Loucy (cell line): ENCODE results near the gene OTUB2.
A peak's percentile ranks its signal among the peaks of the same experiment; 100 is the strongest.

Experiments
- H2AFZ ChIP-seq: fragments of 200-600 bp; sonication (generic); 2 replicates; pipeline ENCODE4 v1.6.0; 2016; ENCODE audit warnings: antibody characterized with exemption, mild to moderate bottlenecking, low read length, moderate library complexity
- H3F3A ChIP-seq: fragments of 200-600 bp; 2 replicates; pipeline ENCODE4 v1.6.0; 2016; ENCODE audit warnings: antibody characterized with exemption, low read depth, mild to moderate bottlenecking
- H3K27me3 ChIP-seq: fragments of 200-600 bp; sonication (generic); 2 replicates; pipeline ENCODE4 v1.6.1; 2014; ENCODE audit warnings: low read length, mild to moderate bottlenecking; ENCODE audit not compliant: insufficient read depth, poor library complexity, severe bottlenecking
- H3K36me3 ChIP-seq: fragments of 200-600 bp; sonication (generic); 2 replicates; pipeline ENCODE4 v1.6.1; 2016; ENCODE audit warnings: low read length; ENCODE audit not compliant: insufficient read depth
- H3K4me1 ChIP-seq: fragments of 200-600 bp; sonication (generic); 2 replicates; pipeline ENCODE4 v1.5.1; 2014; ENCODE audit warnings: low read length, mild to moderate bottlenecking; ENCODE audit not compliant: insufficient read depth, poor library complexity, severe bottlenecking
- H3K4me2 ChIP-seq: fragments of 200-600 bp; sonication (generic); 2 replicates; pipeline ENCODE4 v1.6.0; 2014; ENCODE audit warnings: antibody characterized with exemption, low read length, low read depth, mild to moderate bottlenecking; ENCODE audit not compliant: poor library complexity, severe bottlenecking
- H3K4me3 ChIP-seq: fragments of 200-600 bp; sonication (generic); 2 replicates; pipeline ENCODE4 v1.5.1; 2014; ENCODE audit warnings: low read length, mild to moderate bottlenecking, mixed read lengths; ENCODE audit not compliant: poor library complexity, severe bottlenecking
- H3K79me2 ChIP-seq: fragments of 200-600 bp; sonication (generic); 2 replicates; pipeline ENCODE4 v1.6.1; 2014; ENCODE audit warnings: low read length; ENCODE audit not compliant: insufficient read depth
- H3K9ac ChIP-seq: fragments of 200-600 bp; sonication (generic); 2 replicates; pipeline ENCODE4 v1.6.0; 2014; ENCODE audit warnings: mild to moderate bottlenecking, low read depth, low read length, moderate library complexity; ENCODE audit not compliant: poor library complexity, severe bottlenecking
- H3K9me2 ChIP-seq: fragments of 200-600 bp; sonication (generic); replicated peaks from 2 replicates; pipeline ENCODE4 v1.6.1; 2016; ENCODE audit warnings: low read depth, low read length, mixed read lengths
- H3K9me3 ChIP-seq: fragments of 200-600 bp; sonication (generic); 2 replicates; pipeline ENCODE4 v1.6.1; 2014; ENCODE audit warnings: mild to moderate bottlenecking, antibody characterized with exemption, low read length, low read depth; ENCODE audit not compliant: insufficient read depth
- H4K20me1 ChIP-seq: fragments of 200-600 bp; sonication (generic); 2 replicates; pipeline ENCODE4 v1.6.0; 2014; ENCODE audit warnings: antibody characterized with exemption, low read length, mild to moderate bottlenecking; ENCODE audit not compliant: insufficient read depth, poor library complexity, severe bottlenecking
- EZH2phosphoT487 ChIP-seq: fragments of 200-600 bp; IDR thresholded peaks from 2 replicates; pipeline ENCODE4 v1.6.1; 2018; ENCODE audit warnings: antibody characterized with exemption, mild to moderate bottlenecking, moderate library complexity, borderline replicate concordance
- TF ChIP-seq, protein P1 (sequence below): fragments of 200-600 bp; sonication (generic); conservative IDR thresholded peaks from 2 replicates; pipeline ENCODE4 v1.5.1; 2014; ENCODE audit warnings: mild to moderate bottlenecking, antibody characterized with exemption, low read length

The OTUB2 gene

DNA sequence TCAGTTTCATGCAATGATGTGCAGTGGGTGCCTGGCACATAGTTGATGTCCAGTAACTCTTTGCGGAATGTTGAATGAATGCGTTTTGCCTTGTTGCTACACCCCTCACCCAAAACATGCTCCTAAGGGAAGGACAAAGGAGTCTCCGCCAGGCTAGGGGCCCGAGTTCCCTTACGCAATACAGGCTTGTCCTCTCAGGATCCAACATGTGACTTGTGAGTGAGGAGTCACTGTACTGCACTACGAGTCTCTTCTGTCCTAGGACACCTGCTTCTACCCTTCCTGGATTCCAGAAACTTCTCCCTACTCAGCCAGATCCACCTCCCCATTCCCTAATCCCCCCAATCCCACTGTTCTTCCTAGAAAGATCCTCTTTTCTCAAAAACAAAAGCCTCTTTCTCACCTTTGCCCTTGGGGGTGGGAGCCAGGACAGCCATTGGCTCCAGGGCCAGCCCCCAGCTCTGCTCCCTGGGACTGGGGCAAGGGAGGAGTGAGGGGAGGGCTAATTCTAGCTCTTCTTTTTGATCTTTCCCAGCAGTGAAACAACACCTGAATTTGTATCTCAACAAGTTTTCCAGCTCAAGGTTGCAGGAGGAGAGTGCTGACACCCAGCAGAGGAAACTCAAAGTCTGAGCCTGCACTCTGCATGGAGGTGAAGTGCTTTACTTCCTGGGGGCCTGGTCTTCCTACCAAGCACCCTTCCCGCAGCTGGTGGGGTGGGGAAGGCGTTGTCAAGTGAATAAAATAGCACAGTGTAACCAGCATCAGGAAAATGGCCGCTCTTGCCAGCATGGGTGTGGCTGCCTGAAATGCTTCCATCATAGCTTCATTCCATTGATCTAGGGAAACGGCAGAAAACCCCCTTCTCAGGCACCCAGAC lies 3.4 kb upstream of the OTUB2 start:
- no peaks in the 10 kb centered on the region for H4K20me1 ChIP-seq
- H3K4me3 ChIP-seq = no peak overlapping the region
- no peaks in the 10 kb centered on the region for H3K27me3 ChIP-seq
- TF ChIP-seq, protein P1, sequence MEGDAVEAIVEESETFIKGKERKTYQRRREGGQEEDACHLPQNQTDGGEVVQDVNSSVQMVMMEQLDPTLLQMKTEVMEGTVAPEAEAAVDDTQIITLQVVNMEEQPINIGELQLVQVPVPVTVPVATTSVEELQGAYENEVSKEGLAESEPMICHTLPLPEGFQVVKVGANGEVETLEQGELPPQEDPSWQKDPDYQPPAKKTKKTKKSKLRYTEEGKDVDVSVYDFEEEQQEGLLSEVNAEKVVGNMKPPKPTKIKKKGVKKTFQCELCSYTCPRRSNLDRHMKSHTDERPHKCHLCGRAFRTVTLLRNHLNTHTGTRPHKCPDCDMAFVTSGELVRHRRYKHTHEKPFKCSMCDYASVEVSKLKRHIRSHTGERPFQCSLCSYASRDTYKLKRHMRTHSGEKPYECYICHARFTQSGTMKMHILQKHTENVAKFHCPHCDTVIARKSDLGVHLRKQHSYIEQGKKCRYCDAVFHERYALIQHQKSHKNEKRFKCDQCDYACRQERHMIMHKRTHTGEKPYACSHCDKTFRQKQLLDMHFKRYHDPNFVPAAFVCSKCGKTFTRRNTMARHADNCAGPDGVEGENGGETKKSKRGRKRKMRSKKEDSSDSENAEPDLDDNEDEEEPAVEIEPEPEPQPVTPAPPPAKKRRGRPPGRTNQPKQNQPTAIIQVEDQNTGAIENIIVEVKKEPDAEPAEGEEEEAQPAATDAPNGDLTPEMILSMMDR = no peak
- TF ChIP-seq EZH2phosphoT487 = no peak
- no peaks in the 10 kb centered on the region for H3K9me2 ChIP-seq
- H3K9ac ChIP-seq = no peak overlapping the region
- no peaks in the 10 kb centered on the region for H3F3A ChIP-seq
- H3K79me2 ChIP-seq = no peaks in the 10 kb centered on the region
- H3K9me3 ChIP-seq = no peaks in the 10 kb centered on the region
- H3K4me2 ChIP-seq = no peak overlapping the region
- no peaks in the 10 kb centered on the region for H3K4me1 ChIP-seq
- H3K36me3 ChIP-seq = no peaks in the 10 kb centered on the region
- peak overlapping the region; percentile 55; the same call in 1 of the 2 replicates for H2AFZ ChIP-seq

GRCh38 chr14:94024549-94024948 lies 1.6 kb upstream of the OTUB2 start:
- Histone ChIP-seq H3K9me3 (no peaks in the 10 kb centered on the region), H3K27me3 (no peaks in the 10 kb centered on the region), H3K9ac (no peak overlapping the region), H3K9me2 (no peaks in the 10 kb centered on the region), H2AFZ (no peak overlapping the region), H3K79me2 (no peaks in the 10 kb centered on the region), H3K36me3 (no peaks in the 10 kb centered on the region), H3K4me3 (no peak overlapping the region), H3K4me1 (no peaks in the 10 kb centered on the region), H3K4me2 (no peak overlapping the region), H3F3A (no peaks in the 10 kb centered on the region), H4K20me1 (no peaks in the 10 kb centered on the region)
- no peak for TF ChIP-seq EZH2phosphoT487
- TF ChIP-seq, protein P1 = no peak

DNA sequence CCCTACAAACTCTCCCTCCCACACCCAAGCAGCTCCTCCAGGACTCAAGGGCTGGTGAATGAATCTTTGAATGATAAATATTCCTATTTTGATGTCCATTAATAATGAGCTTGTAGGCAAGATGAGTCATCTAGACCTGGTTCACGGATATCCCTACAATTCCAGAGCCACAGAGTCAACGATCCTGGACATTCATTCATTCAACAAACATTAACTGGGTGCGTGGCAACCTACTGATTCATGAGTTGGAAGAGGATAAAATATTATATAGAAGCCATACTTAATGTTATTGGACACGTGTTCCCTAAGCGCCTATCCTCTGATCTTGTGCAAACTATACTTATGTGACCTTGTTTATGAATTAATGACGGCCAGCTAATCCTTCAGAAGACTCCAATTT lies 420 bp upstream of the OTUB2 start:
- Histone ChIP-seq H3K4me3 (peak overlapping the region; percentile 54), H3K4me2 (peak overlapping the region; percentile 27), H3K36me3 (no peaks in the 10 kb centered on the region), H3K79me2 (no peaks in the 10 kb centered on the region), H3K9ac (no peak overlapping the region), H4K20me1 (no peaks in the 10 kb centered on the region), H3K27me3 (no peaks in the 10 kb centered on the region), H3K4me1 (no peaks in the 10 kb centered on the region), H2AFZ (peak overlapping the region; percentile 70), H3K9me3 (no peaks in the 10 kb centered on the region), H3F3A (no peaks in the 10 kb centered on the region), H3K9me2 (no peaks in the 10 kb centered on the region)
- TF ChIP-seq, protein P1 = no peak
- no peak for TF ChIP-seq EZH2phosphoT487
